ENCODE results near the gene RAD54L2. TPM values are rescaled to one million over a fixed set of nuclear protein-coding genes. Genes with fewer than 3 reads are reported as not detected.
"Not testable (repeated sequence)": the region's sequence is repeated elsewhere in the genome, so short reads cannot be mapped to it uniquely, and the experiment has no call there.

RAD54L2 gene
- total RNA-seq, 4 donors from 2014 or later = 14.5 to 28.6 (median 26.5) TPM

- no peaks in the 10 kb centered on the region for H3K4me1 ChIP-seq
- TF ChIP-seq POLR2A (IDR thresholded peaks at IDR 0.05) (no peak), CTCF (IDR thresholded peaks at IDR 0.05) (no peak), EP300 (IDR thresholded peaks at IDR 0.05) (no peak), POLR2AphosphoS5 (IDR thresholded peaks at IDR 0.05) (no peak)
- ATAC-seq = no peak
- peaks cover 0 to 91% of the 10 kb centered on the region in 2 donors for H3K36me3 ChIP-seq
- no peaks in the 10 kb centered on the region for H3K27me3 ChIP-seq
- H3K27ac ChIP-seq = no peak overlapping the region
- 84% methylated on average over 2 of the region's 10 CpGs; no CpG with 5 or more reads in 1 of the 2 donors for WGBS, 2 donors (ENCODE audit: low coverage in 1 of 2)
- no peaks in the 10 kb centered on the region for H3K9me3 ChIP-seq
- H3K4me3 ChIP-seq = no peak overlapping the region
These were observed 10.8 kb downstream of the RAD54L2 start for GRCh38 chr3:51549311-51549710.

- H3K36me3 ChIP-seq = peaks cover 0 to 90% of the 10 kb centered on the region in 2 donors
- no peak for ATAC-seq
- H3K9me3 ChIP-seq = no peaks in the 10 kb centered on the region
- 83 to 97% methylated on average over 1 to 8 of the region's 8 CpGs for WGBS, 2 donors (ENCODE audit: low coverage in 1 of 2)
- TF ChIP-seq POLR2AphosphoS5 (IDR thresholded peaks at IDR 0.05) (no peak), EP300 (IDR thresholded peaks at IDR 0.05) (no peak), POLR2A (IDR thresholded peaks at IDR 0.05) (no peak), CTCF (IDR thresholded peaks at IDR 0.05) (no peak)
- H3K4me3 ChIP-seq = no peak overlapping the region
- no peaks in the 10 kb centered on the region for H3K4me1 ChIP-seq
- H3K27me3 ChIP-seq = no peaks in the 10 kb centered on the region
- no peak overlapping the region for H3K27ac ChIP-seq
These were observed 11.7 kb downstream of the RAD54L2 start for GRCh38 chr3:51550080-51550819.

GRCh38 chr3:51557993-51558392 lies 19.5 kb downstream of the RAD54L2 start:
- ATAC-seq = no peak
- TF ChIP-seq EP300 (IDR thresholded peaks at IDR 0.05) = no peak
- TF ChIP-seq POLR2AphosphoS5 (IDR thresholded peaks at IDR 0.05) = no peak
- no peak for TF ChIP-seq POLR2A (IDR thresholded peaks at IDR 0.05)
- TF ChIP-seq CTCF (IDR thresholded peaks at IDR 0.05) = no peak
- WGBS, 2 donors (ENCODE audit: low coverage in 1 of 2) = 93 to 94% methylated on average over 3 to 5 of the region's 5 CpGs
- Histone ChIP-seq H3K4me1 (peaks cover 0 to 29% (median 6%) of the 10 kb centered on the region in 3 donors), H3K36me3 (peaks cover 0 to 45% of the 10 kb centered on the region in 2 donors), H3K9me3 (no peaks in the 10 kb centered on the region), H3K27ac (no peak overlapping the region), H3K4me3 (no peak overlapping the region), H3K27me3 (no peaks in the 10 kb centered on the region)

GRCh38 chr3:51559411-51559888 lies 20.9 kb downstream of the RAD54L2 start:
- WGBS, 2 donors (ENCODE audit: low coverage in 1 of 2) = 23 to 24% methylated on average over 4 of the region's 4 CpGs
- H3K9me3 ChIP-seq = no peaks in the 10 kb centered on the region
- peak overlapping the region in 2 of 4 donors; percentile 28 to 36 for H3K27ac ChIP-seq
- no peak for TF ChIP-seq EP300 (IDR thresholded peaks at IDR 0.05)
- TF ChIP-seq POLR2A (IDR thresholded peaks at IDR 0.05) = no peak
- peak; percentile 28 for TF ChIP-seq POLR2AphosphoS5 (IDR thresholded peaks at IDR 0.05)
- H3K4me3 ChIP-seq = no peak overlapping the region
- H3K27me3 ChIP-seq = no peaks in the 10 kb centered on the region
- H3K36me3 ChIP-seq = peaks cover 0 to 33% of the 10 kb centered on the region in 2 donors
- peaks cover 0 to 31% (median 6%) of the 10 kb centered on the region in 3 donors for H3K4me1 ChIP-seq
- peak; percentile 51 for ATAC-seq

GRCh38 chr3:51559961-51560360 lies 21.4 kb downstream of the RAD54L2 start:
- Histone ChIP-seq H3K9me3 (no peaks in the 10 kb centered on the region), H3K4me1 (peaks cover 0 to 37% (median 6%) of the 10 kb centered on the region in 3 donors), H3K27ac (peak overlapping the region in 2 of 4 donors; percentile 28 to 36), H3K27me3 (no peaks in the 10 kb centered on the region), H3K4me3 (no peak overlapping the region), H3K36me3 (peaks cover 0 to 28% of the 10 kb centered on the region in 2 donors)
- no peak for ATAC-seq
- TF ChIP-seq CTCF (IDR thresholded peaks at IDR 0.05) (no peak), EP300 (IDR thresholded peaks at IDR 0.05) (no peak), POLR2A (IDR thresholded peaks at IDR 0.05) (no peak), POLR2AphosphoS5 (IDR thresholded peaks at IDR 0.05) (no peak)

- not testable (repeated sequence) for H3K27me3 ChIP-seq, ATAC-seq, H3K4me3 ChIP-seq, H3K9me3 ChIP-seq, H3K27ac ChIP-seq, H3K36me3 ChIP-seq
- 93% methylated on average over 3 of the region's 4 CpGs; no CpG with 5 or more reads in 1 of the 2 donors for WGBS, 2 donors (ENCODE audit: low coverage in 1 of 2)
- peaks cover 0 to 45% (median 6%) of the 10 kb centered on the region in 3 donors for H3K4me1 ChIP-seq
These were observed 23.9 kb downstream of the RAD54L2 start for GRCh38 chr3:51562403-51562802.

Measured in gastroesophageal sphincter (tissue), 4 donors.